ENCODE measurements around the gene FNDC3B. TPM values are rescaled to one million over a fixed set of nuclear protein-coding genes. Genes with fewer than 3 reads are reported as not detected.

Gene FNDC3B
- total RNA-seq, 4 donors from 2014 or later, result 59.8 to 72.6 (median 65.6) TPM

- H3K36me3 ChIP-seq, result peaks cover 6 to 79% (median 64%) of the 10 kb centered on the region in 4 donors
- intact Hi-C loops (cut with DNase I), result no loop called here
Observed at GRCh38 chr3:172328282-172328681, 288.9 kb downstream of the FNDC3B start.

GRCh38 chr3:172329070-172329469 lies 289.7 kb downstream of the FNDC3B start:
- intact Hi-C loops (cut with DNase I), result no loop called here
- DNase-seq (ENCODE audit: extremely low spot score), result no peak
- H3K27ac ChIP-seq (replicated peaks in 1 of 4), result no peak overlapping the region

More at GRCh38 chr3:172328282-172328681, 288.9 kb downstream of the FNDC3B start:
- no peaks in the 10 kb centered on the region for H3K27me3 ChIP-seq
- no peak for DNase-seq (ENCODE audit: extremely low spot score)
- H3K4me3 ChIP-seq, result no peak overlapping the region
- peaks cover 4 to 11% (median 7%) of the 10 kb centered on the region in 4 donors for H3K4me1 ChIP-seq
- H3K9me3 ChIP-seq, result no peaks in the 10 kb centered on the region
- no peak for TF ChIP-seq CTCF (IDR thresholded peaks at IDR 0.05)
- no peak for TF ChIP-seq POLR2A (IDR thresholded peaks at IDR 0.05; ENCODE audit: low read depth)
- TF ChIP-seq POLR2AphosphoS5 (IDR thresholded peaks at IDR 0.05), result no peak
- no peak for TF ChIP-seq EP300 (IDR thresholded peaks at IDR 0.05)
- 94% methylated on average over 4 of the region's 4 CpGs for WGBS
- H3K27ac ChIP-seq (replicated peaks in 1 of 4), result no peak overlapping the region

DNA sequence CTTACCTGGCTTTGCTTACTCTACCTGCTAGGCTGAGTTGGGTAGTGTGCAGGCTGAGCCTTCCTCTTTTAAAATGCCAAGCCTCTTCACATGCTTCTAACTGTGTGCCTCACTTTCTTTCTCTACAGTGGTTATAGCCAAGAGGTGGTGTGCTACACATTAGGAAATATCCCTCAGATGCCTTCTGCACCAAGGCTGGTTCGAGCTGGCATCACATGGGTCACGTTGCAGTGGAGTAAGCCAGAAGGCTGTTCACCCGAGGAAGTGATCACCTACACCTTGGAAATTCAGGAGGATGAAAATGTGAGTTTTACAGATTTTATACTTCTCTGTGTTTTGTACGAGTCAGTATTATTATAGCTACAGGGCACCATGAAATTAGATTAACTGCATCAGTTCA lies 291.0 kb downstream of the FNDC3B start:
- Histone ChIP-seq H3K4me1 (peaks cover 3 to 9% (median 4%) of the 10 kb centered on the region in 4 donors), H3K27ac (replicated peaks in 1 of 4) (no peak overlapping the region), H3K4me3 (no peak overlapping the region), H3K9me3 (no peaks in the 10 kb centered on the region), H3K27me3 (no peaks in the 10 kb centered on the region), H3K36me3 (peaks cover 12 to 80% (median 69%) of the 10 kb centered on the region in 4 donors)
- WGBS, result 90% methylated on average over 4 of the region's 4 CpGs
- intact Hi-C loops (cut with DNase I), result no loop called here
- no peak for DNase-seq (ENCODE audit: extremely low spot score)
- TF ChIP-seq EP300 (IDR thresholded peaks at IDR 0.05) (no peak), CTCF (IDR thresholded peaks at IDR 0.05) (no peak), POLR2A (IDR thresholded peaks at IDR 0.05; ENCODE audit: low read depth) (no peak), POLR2AphosphoS5 (IDR thresholded peaks at IDR 0.05) (no peak)

More at GRCh38 chr3:172329070-172329469, 289.7 kb downstream of the FNDC3B start:
- Histone ChIP-seq H3K36me3 (peaks cover 12 to 81% (median 71%) of the 10 kb centered on the region in 4 donors), H3K4me3 (no peak overlapping the region), H3K27me3 (no peaks in the 10 kb centered on the region), H3K4me1 (peaks cover 4 to 9% (median 6%) of the 10 kb centered on the region in 4 donors), H3K9me3 (no peaks in the 10 kb centered on the region)
- WGBS, result 93% methylated on average over 2 of the region's 2 CpGs
- no peak for TF ChIP-seq CTCF (IDR thresholded peaks at IDR 0.05)
- TF ChIP-seq EP300 (IDR thresholded peaks at IDR 0.05), result no peak
- TF ChIP-seq POLR2A (IDR thresholded peaks at IDR 0.05; ENCODE audit: low read depth), result no peak
- TF ChIP-seq POLR2AphosphoS5 (IDR thresholded peaks at IDR 0.05), result no peak

DNA sequence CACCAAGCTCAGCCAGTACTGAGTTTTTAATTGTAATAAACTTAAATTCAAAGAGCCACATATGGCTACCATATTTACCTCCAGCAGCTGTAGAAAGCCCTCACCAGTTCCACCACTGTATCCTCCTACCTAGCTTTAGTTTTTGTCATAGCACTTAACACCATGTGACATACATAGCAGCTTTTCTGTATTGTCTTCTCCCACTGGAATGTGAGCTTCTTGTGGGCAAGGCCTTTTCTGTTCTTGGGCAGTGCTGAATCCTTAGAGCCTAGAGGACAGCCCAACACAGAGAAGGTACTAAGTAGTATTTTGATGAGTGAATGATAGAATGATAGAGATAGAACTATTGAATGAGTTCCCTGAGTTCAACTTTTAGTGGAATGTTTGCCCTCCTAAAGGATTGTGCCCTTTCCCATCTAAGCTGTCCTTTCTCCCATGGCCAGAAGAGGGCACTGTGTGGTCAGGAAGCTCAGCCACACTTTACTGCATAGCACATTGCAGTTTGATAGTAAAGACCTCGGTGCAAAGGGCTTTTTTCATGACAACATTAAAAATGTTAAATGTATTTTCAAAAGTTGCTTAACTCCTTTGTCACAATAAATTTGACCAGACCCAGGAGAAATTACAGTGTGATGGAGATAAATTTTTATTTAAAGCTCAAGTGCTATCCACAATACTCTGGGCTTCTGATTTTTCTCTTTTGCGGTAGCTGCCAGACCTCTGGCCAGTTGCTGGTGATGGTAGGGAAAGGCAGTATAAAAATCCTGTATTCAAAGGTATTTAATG lies 293.1 kb downstream of the FNDC3B start:
- Histone ChIP-seq H3K9me3 (no peaks in the 10 kb centered on the region), H3K27me3 (no peaks in the 10 kb centered on the region), H3K36me3 (peaks cover 12 to 86% (median 69%) of the 10 kb centered on the region in 4 donors), H3K27ac (replicated peaks in 1 of 4) (peak overlapping the region in 1 of 4 donors; percentile 42), H3K4me1 (peaks cover 3 to 9% (median 4%) of the 10 kb centered on the region in 4 donors), H3K4me3 (no peak overlapping the region)
- WGBS, result 34% methylated on average over 2 of the region's 2 CpGs
- TF ChIP-seq POLR2AphosphoS5 (IDR thresholded peaks at IDR 0.05), result peak; percentile 36 to 38
- TF ChIP-seq EP300 (IDR thresholded peaks at IDR 0.05), result no peak
- peak; percentile 90 to 98 (median 91) for TF ChIP-seq CTCF (IDR thresholded peaks at IDR 0.05)
- TF ChIP-seq POLR2A (IDR thresholded peaks at IDR 0.05; ENCODE audit: low read depth), result no peak
- intact Hi-C loops (cut with DNase I), result no loop called here
- DNase-seq (ENCODE audit: extremely low spot score), result no peak

Data from esophagus muscularis mucosa (tissue), 4 donors.